Smooth muscle cell (in vitro differentiated cells): ENCODE measurements around the gene RAPGEF5. TPM values are rescaled to one million over a fixed set of nuclear protein-coding genes. Genes with fewer than 3 reads are reported as not detected.

Experiments used
- DNase-seq: peaks from one replicate; lab custom pipeline; 2025; ENCODE audit not compliant: unreplicated experiment; lab: John Stamatoyannopoulos, UW
- H2AFZ ChIP-seq: fragments of 200-600 bp; sonication (generic); 2 replicates; pipeline ENCODE4 v1.6.0; 2016; ENCODE audit warnings: antibody characterized with exemption, low read depth, mild to moderate bottlenecking
- H3F3A ChIP-seq: fragments of 200-600 bp; sonication (generic); 2 replicates; pipeline ENCODE4 v1.6.0; 2017; ENCODE audit warnings: antibody characterized with exemption, low read depth
- H3K27ac ChIP-seq: fragments of 200-600 bp; sonication (generic); 2 replicates; pipeline ENCODE4 v1.5.1; 2016; ENCODE audit warnings: low read depth, mild to moderate bottlenecking
- H3K27me3 ChIP-seq: fragments of 200-600 bp; sonication (generic); 2 replicates; pipeline ENCODE4 v1.6.1; 2016; ENCODE audit warnings: low read depth, mild to moderate bottlenecking
- H3K36me3 ChIP-seq: fragments of 200-600 bp; sonication (generic); 2 replicates; pipeline ENCODE4 v1.5.1; 2016; ENCODE audit warnings: low read depth
- H3K4me1 ChIP-seq: fragments of 200-600 bp; sonication (generic); 2 replicates; pipeline ENCODE4 v1.5.1; 2016; ENCODE audit warnings: low read depth
- H3K4me2 ChIP-seq: fragments of 200-600 bp; sonication (generic); 2 replicates; pipeline ENCODE4 v1.6.0; 2016; ENCODE audit warnings: mild to moderate bottlenecking
- H3K4me3 ChIP-seq: fragments of 200-600 bp; sonication (generic); 2 replicates; pipeline ENCODE4 v1.5.1; 2016; ENCODE audit warnings: mild to moderate bottlenecking
- H3K79me2 ChIP-seq: fragments of 200-600 bp; sonication (generic); 2 replicates; pipeline ENCODE4 v1.6.0; 2016; ENCODE audit warnings: low read depth, mild to moderate bottlenecking
- H3K9ac ChIP-seq: fragments of 200-600 bp; sonication (generic); 2 replicates; pipeline ENCODE4 v1.6.0; 2016; ENCODE audit warnings: low read depth
- H3K9me3 ChIP-seq: fragments of 200-600 bp; sonication (generic); replicated peaks from 2 replicates; pipeline ENCODE4 v1.5.1; 2016; ENCODE audit warnings: low read depth
- H4K20me1 ChIP-seq: fragments of 200-600 bp; sonication (generic); 2 replicates; pipeline ENCODE4 v1.6.0; 2016; ENCODE audit warnings: low read depth
- CTCF ChIP-seq: fragments of 200-600 bp; sonication (generic); IDR thresholded peaks from 2 replicates; pipeline ENCODE4 v1.5.1; 2017; ENCODE audit warnings: borderline replicate concordance, mild to moderate bottlenecking, antibody characterized with exemption; ENCODE audit not compliant: insufficient read depth, poor library complexity, severe bottlenecking
- WGBS: methylation state at CpG from one replicate; pipeline ENCODE4 v1.1.7; 2016; ENCODE audit warnings: low lambda C conversion rate; 5-methylcytosine and 5-hydroxymethylcytosine counted together
- polyA plus RNA-seq: library from polyadenylated mRNA; unstranded; fragments of >200 nt; fragmentation: Nextera tagmentation; extraction: Ambion mirVana; gene quantifications from 2 replicates; pipeline ENCODE4 v1.2.1, GENCODE V29; 2016
- total RNA-seq: library from RNA; depleted of rRNA; stranded (reverse); fragments of >200 nt; gene quantifications from 2 replicates; pipeline ENCODE4 v1.2.3, GENCODE V29; 2014

RAPGEF5 gene
- total and polyA plus RNA-seq, 2 experiments from 2014 or later = 11.4 TPM; not detected in 1

- TF ChIP-seq CTCF = no peak
- WGBS = 65% methylated on average over 8 of the region's 8 CpGs
- Histone ChIP-seq H3K4me2 (no peak overlapping the region), H3K4me1 (peaks cover 16% of the 10 kb centered on the region), H3K9me3 (no peaks in the 10 kb centered on the region), H3K27ac (no peak overlapping the region), H3K36me3 (no peaks in the 10 kb centered on the region), H4K20me1 (no peaks in the 10 kb centered on the region), H3K4me3 (no peak overlapping the region), H3F3A (no peaks in the 10 kb centered on the region), H3K9ac (no peak overlapping the region), H2AFZ (no peak overlapping the region), H3K27me3 (no peaks in the 10 kb centered on the region), H3K79me2 (no peaks in the 10 kb centered on the region)
- DNase-seq = no peak
These were observed 203.4 kb downstream of the RAPGEF5 start for GRCh38 chr7:22153432-22154142.

GRCh38 chr7:22152690-22153089 is 204.3 kb downstream of the RAPGEF5 start:
- Histone ChIP-seq H3K4me3 (no peak overlapping the region), H2AFZ (no peak overlapping the region), H3K27me3 (no peaks in the 10 kb centered on the region), H4K20me1 (no peaks in the 10 kb centered on the region), H3F3A (no peaks in the 10 kb centered on the region), H3K9me3 (no peaks in the 10 kb centered on the region), H3K4me2 (no peak overlapping the region), H3K4me1 (peaks cover 16% of the 10 kb centered on the region), H3K27ac (no peak overlapping the region), H3K79me2 (no peaks in the 10 kb centered on the region), H3K36me3 (no peaks in the 10 kb centered on the region), H3K9ac (no peak overlapping the region)
- DNase-seq = no peak
- WGBS = 83% methylated on average over 3 of the region's 3 CpGs
- TF ChIP-seq CTCF = no peak

GRCh38 chr7:22151901-22152300 is 205.1 kb downstream of the RAPGEF5 start:
- Histone ChIP-seq H3K4me3 (no peak overlapping the region), H4K20me1 (no peaks in the 10 kb centered on the region), H2AFZ (no peak overlapping the region), H3F3A (no peaks in the 10 kb centered on the region), H3K4me2 (no peak overlapping the region), H3K79me2 (no peaks in the 10 kb centered on the region), H3K27ac (no peak overlapping the region), H3K4me1 (peaks cover 16% of the 10 kb centered on the region), H3K27me3 (no peaks in the 10 kb centered on the region), H3K9me3 (no peaks in the 10 kb centered on the region), H3K36me3 (no peaks in the 10 kb centered on the region), H3K9ac (no peak overlapping the region)
- WGBS = 92% methylated on average over 2 of the region's 2 CpGs
- TF ChIP-seq CTCF = no peak
- DNase-seq = no peak

- 78% methylated on average over 5 of the region's 5 CpGs for WGBS
- Histone ChIP-seq H3K4me2 (no peak overlapping the region), H4K20me1 (no peaks in the 10 kb centered on the region), H3K36me3 (no peaks in the 10 kb centered on the region), H3K79me2 (no peaks in the 10 kb centered on the region), H3K9me3 (no peaks in the 10 kb centered on the region), H2AFZ (no peak overlapping the region), H3K27me3 (no peaks in the 10 kb centered on the region), H3K4me3 (no peak overlapping the region), H3F3A (no peaks in the 10 kb centered on the region), H3K4me1 (peaks cover 16% of the 10 kb centered on the region), H3K27ac (no peak overlapping the region), H3K9ac (no peak overlapping the region)
- no peak for TF ChIP-seq CTCF
- no peak for DNase-seq
These were observed 206.7 kb downstream of the RAPGEF5 start for GRCh38 chr7:22150221-22150620.
